Measurements from ENCODE around the gene RGL2. TPM values are rescaled to one million over a fixed set of nuclear protein-coding genes. Genes with fewer than 3 reads are reported as not detected.

The RGL2 gene
- total RNA-seq, 4 donors from 2014 or later, result 28.7 to 81.2 (median 41.7) TPM

DNA sequence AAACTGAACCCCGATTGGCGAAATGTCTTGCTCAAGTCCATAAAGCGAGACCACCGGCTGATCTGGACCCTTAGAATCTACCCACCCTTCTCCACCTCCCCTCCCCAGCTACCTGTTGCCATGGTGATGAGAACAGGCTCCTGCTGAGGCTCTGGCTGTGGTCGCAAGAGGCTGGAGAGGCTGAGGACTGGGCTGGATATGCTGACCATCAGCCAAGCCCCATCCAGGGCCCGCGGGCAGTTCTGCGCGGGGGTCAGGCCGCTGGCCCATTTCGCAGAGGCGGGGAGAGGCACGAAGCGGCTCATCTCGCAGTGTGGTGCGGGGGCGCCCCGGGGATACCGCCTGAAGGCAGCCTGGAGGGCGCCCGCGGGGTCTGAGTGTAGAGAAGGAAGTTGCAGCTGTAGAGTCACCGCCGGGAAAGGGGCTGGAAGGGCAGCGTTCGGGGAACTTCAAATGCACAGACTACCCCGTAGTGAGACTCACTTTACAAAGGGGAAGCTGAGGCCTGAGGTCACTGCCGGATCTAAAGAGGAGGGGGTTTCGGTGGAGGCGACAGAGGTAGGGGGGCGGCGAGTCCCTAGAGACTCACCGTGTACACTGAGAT, 14.5 kb upstream of the RGL2 start:
- TF ChIP-seq, protein P1, sequence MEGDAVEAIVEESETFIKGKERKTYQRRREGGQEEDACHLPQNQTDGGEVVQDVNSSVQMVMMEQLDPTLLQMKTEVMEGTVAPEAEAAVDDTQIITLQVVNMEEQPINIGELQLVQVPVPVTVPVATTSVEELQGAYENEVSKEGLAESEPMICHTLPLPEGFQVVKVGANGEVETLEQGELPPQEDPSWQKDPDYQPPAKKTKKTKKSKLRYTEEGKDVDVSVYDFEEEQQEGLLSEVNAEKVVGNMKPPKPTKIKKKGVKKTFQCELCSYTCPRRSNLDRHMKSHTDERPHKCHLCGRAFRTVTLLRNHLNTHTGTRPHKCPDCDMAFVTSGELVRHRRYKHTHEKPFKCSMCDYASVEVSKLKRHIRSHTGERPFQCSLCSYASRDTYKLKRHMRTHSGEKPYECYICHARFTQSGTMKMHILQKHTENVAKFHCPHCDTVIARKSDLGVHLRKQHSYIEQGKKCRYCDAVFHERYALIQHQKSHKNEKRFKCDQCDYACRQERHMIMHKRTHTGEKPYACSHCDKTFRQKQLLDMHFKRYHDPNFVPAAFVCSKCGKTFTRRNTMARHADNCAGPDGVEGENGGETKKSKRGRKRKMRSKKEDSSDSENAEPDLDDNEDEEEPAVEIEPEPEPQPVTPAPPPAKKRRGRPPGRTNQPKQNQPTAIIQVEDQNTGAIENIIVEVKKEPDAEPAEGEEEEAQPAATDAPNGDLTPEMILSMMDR (IDR thresholded peaks at IDR 0.05), result no peak
- no peak for DNase-seq (ENCODE audit: low spot score)
- no peak for ATAC-seq (ENCODE audit: low FRiP score)

DNA sequence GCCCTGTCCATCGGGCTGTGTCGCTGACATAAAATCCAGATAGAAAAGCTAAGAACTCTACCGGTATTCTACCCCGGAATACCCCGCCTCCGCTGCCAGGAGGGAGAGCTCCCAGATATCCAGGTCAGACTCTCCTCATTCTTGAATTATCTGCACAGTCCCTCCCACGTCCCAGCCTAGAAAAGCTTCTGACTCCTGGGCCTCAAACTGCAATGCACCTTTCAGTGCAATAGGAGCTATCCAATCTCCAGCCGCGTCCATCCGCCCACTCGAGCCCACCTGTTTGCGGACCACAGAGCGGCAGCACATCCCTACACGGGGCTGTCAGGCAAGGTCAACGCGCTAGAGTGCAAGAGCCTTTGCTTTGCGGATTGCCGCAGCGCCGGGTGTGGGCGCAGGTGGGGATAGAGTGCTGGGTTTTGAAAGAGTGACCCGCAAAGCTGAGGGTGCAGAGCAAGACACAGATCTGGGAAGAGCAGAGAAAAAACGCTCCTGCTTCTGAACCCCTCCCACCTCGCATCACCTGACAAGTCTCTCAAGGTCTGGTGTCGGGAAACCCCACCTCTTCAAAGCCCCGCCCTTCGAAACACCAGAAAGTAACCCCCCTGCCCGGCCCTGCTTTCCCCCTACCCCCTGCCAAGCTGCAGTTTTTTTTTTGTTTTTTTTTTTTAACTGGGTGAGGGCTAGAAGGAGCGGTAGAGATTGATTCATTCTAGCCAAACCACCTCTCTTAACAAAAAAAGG, 13.8 kb upstream of the RGL2 start:
- TF ChIP-seq, protein P1 (IDR thresholded peaks at IDR 0.05), result no peak
- peak; percentile 35 for ATAC-seq (ENCODE audit: low FRiP score)
- DNase-seq (ENCODE audit: low spot score), result no peak

DNA sequence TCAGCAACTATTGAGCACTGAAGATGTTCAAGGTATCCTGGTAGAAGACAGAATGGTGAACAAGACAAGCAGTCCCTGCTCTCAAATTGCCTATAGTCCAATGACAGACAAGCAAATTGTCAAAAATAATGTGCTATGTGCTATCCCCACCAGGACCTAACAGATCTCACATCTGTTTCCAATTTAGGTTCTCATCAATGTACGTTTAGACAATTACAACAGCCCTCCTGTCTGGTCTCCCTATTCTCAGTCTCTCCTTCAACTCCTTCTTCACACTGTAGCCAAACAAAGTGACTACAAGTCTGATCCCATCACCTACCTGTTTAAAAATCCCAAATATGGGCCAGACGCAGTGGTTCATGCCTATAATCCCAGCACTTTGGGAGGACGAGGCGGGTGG, 7.6 kb upstream of the RGL2 start:
- ATAC-seq (ENCODE audit: low FRiP score), result no peak
- TF ChIP-seq, protein P1 (IDR thresholded peaks at IDR 0.05), result no peak
- DNase-seq (ENCODE audit: low spot score), result no peak

DNA sequence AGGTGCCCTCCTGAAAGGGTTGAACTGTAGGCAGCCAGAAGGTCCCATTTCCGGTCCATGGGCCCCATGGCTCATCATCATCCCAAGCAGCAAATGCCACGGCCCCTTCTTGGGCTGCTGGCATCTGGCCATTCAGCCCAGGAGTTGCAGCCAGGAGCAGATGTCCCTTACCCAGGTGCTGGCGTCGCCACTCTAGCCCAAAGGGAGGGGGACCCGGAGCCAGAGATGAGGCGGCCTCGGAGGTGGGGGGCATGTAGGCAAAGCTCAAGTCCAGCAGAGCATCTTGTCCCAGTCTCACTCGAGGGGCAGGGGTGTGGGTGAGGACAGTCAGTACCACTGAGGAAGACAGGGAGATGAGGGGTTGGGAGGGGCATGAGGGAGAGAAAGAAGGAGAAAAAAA, 6.3 kb upstream of the RGL2 start:
- TF ChIP-seq, protein P1 (IDR thresholded peaks at IDR 0.05), result no peak
- DNase-seq (ENCODE audit: low spot score) (no peak), ATAC-seq (ENCODE audit: low FRiP score) (no peak)

DNA sequence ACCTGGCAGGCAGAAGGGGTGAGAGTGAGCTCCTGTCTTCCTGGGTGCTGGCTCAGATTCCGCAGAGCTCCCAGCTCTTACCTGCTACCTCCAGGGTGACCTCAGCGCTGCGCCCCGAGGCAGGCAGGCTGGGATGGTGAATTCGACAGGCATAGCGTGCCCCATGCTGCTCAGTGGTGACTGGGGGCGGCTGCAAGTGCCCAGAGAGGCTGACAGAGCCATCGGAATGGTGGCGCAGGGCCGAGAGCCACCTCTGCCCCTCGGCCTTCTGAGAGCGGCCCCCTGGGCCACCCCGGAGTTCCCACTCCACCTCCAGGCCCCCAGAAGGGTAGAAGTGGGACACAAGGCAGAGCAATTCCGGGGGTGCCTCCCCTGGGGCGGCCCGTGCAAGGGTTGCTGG, 5.5 kb upstream of the RGL2 start:
- DNase-seq (ENCODE audit: low spot score) (no peak), ATAC-seq (ENCODE audit: low FRiP score) (no peak)
- TF ChIP-seq, protein P1 (IDR thresholded peaks at IDR 0.05), result no peak

DNA sequence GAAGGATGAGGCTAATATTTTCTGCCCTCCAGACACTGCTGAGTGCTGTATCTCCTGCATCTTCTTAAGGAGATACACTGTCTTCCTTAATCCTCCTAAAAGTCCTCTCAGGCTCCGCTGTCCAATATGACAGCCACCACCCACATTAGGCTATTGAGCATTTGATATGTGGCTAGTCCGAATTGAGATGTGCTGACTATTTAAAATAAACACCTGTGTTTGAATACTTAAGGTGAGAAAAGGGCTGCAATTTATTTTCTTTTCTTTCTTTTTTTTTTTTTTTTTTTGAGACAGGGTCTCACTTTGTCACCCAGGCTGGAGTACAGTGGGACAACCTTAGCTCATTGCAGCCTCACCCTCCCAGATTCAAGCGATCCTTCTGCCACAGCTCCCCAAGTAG, 3.1 kb upstream of the RGL2 start:
- ATAC-seq (ENCODE audit: low FRiP score) (no peak), DNase-seq (ENCODE audit: low spot score) (no peak)
- TF ChIP-seq, protein P1 (IDR thresholded peaks at IDR 0.05), result no peak

All from omental fat pad (tissue), 4 donors.